Esophagus squamous epithelium (tissue), 4 donors: ENCODE results near the gene NGB.

Experiments
- CTCF ChIP-seq, 6 experiments: fragments of 450-650 bp in 4 of 6; fragments of 200-600 bp in 2 of 6; sonication (generic) in 2 of 6; IDR thresholded peaks; one replicate each; pipeline ENCODE4 v1.5.1; 2016 to 2019; ENCODE audit warnings: antibody characterized with exemption in 6 of 6, mild to moderate bottlenecking in 4 of 6, moderate library complexity in 4 of 6
- POLR2A ChIP-seq, 4 donors: fragments of 450-650 bp; IDR thresholded peaks; one replicate each; pipeline ENCODE4 v1.6.1; 2017; ENCODE audit warnings: antibody characterized with exemption in 4 of 4, mild to moderate bottlenecking in 4 of 4, moderate library complexity in 3 of 4

- TF ChIP-seq CTCF (IDR thresholded peaks at IDR 0.05): no peak
- no peak for TF ChIP-seq POLR2A (IDR thresholded peaks at IDR 0.05)
Measured at GRCh38 chr14:77265561-77266335, 5.3 kb downstream of the NGB start.
